D721Med (cell line): ENCODE results near the gene CPEB3.

Source experiments
- DNase-seq: peaks from one replicate; pipeline ENCODE4 v3.0.0; 2011; ENCODE audit warnings: low spot score; ENCODE audit not compliant: insufficient read length
- FAIRE-seq: peaks from 2 replicates; lab custom pipeline; 2011; peaks lifted over from hg19 to GRCh38; lab: Jason Lieb, UNC
- TF ChIP-seq, protein P1 (sequence below): IDR thresholded peaks from 2 replicates; pipeline ENCODE4 v1.5.1; 2012; ENCODE audit warnings: mild to moderate bottlenecking, control low read depth; ENCODE audit not compliant: insufficient read depth; ENCODE audit errors: missing control alignments

Gene CPEB3

DNA sequence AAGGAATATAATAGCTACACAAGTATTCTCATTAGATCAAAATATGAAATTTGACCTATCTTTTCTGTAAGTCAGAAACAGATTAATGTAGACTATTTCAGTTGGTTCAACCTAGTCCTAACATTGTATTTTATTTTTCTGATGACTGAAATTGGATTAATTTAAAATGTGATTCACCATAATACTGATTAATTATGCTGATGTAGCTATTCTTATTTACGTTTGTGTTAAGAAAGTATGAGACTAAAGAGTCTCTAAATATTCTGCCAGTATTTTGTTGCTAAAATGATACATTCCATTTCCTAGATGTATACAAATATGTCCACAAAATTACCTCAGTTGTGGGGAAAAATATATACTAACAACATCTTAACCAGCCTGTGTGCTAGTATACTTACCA, 18.4 kb upstream of the CPEB3 start:
- no peak for FAIRE-seq
- TF ChIP-seq, protein P1, sequence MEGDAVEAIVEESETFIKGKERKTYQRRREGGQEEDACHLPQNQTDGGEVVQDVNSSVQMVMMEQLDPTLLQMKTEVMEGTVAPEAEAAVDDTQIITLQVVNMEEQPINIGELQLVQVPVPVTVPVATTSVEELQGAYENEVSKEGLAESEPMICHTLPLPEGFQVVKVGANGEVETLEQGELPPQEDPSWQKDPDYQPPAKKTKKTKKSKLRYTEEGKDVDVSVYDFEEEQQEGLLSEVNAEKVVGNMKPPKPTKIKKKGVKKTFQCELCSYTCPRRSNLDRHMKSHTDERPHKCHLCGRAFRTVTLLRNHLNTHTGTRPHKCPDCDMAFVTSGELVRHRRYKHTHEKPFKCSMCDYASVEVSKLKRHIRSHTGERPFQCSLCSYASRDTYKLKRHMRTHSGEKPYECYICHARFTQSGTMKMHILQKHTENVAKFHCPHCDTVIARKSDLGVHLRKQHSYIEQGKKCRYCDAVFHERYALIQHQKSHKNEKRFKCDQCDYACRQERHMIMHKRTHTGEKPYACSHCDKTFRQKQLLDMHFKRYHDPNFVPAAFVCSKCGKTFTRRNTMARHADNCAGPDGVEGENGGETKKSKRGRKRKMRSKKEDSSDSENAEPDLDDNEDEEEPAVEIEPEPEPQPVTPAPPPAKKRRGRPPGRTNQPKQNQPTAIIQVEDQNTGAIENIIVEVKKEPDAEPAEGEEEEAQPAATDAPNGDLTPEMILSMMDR = no peak
- DNase-seq = no peak

DNA sequence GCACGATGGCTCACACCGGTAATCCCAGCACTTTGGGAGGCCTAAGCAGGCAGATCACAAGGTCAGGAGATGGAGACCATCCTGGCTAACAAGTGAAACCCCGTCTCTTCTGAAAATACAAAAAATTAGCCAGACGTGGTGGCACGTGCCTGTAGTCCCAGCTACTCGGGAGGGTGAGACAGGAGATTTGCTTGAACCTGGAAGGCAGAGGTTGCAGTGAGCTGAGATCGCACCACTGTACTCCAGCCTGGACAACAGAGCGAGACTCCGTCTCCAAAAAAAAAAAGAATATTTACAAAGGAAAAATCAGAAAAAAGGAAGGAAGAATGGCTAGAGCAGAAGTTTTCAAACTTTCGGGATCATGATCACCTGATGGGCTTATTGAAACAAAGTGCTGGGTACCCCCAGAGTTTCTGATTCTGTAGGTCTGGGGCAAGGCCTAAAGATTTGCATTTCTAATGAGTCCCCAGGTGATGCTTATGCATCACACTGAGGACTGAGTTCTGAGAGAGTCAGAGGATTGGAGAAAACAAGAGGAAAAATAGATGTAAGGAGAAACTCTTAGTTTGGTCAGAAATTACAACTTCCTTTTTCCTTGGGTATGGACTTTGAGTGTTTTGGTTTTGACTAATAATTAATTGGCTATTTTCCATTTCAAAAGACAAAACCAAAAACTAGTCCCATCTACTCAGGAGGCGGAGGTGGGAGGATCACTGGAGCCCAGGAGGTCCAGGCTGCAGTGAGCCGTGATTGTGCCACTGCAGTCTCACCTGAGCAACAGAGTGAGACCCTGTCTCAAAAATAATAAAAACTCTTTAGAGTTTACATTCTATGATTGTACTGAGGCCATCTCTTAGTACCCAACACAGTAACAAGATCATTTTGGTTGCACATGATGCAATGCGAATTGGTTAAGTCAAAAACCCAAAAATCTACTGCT, 14.5 kb upstream of the CPEB3 start:
- no peak for FAIRE-seq
- DNase-seq = no peak
- TF ChIP-seq, protein P1 = no peak

DNA sequence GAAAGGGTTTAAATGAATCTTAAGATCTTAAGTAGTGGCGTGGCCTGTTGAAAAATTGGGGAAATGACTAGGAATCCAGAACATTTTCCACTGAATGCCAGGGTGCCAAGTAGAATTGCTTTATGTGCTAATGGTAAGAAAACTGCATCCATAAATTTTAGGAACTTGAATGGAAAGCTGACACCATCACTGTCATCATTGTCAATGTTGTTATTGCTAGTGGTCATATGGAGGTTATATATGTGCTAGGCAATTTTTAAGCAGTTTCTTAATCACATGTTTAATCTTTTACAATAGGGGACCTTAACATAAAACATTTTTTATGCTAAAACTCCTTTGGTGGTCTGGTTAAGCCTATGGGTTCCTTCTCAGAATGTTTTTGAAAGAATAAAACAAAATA, 13.2 kb upstream of the CPEB3 start:
- FAIRE-seq (peak; percentile 51), DNase-seq (no peak)
- TF ChIP-seq, protein P1 = no peak

DNA sequence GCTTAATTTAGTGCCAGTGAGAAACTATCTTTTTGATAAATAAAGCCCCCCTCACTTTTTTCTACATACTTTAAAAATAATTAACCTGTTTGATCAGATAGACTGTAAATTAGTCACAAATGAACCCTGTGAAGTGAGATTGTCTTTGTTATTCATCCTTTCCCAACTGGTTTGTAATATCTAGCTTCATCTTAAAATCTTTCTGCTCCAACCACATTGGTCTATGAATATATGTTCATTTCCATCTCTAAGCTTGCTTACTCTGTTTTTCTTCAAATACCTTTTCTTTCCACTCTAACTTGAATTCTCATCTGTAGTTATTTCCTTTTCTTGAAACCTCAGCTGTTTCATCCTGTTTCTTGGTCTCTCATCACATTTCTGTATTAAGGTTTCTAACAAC, 12.2 kb upstream of the CPEB3 start:
- FAIRE-seq (no peak), DNase-seq (no peak)
- TF ChIP-seq, protein P1 = no peak

DNA sequence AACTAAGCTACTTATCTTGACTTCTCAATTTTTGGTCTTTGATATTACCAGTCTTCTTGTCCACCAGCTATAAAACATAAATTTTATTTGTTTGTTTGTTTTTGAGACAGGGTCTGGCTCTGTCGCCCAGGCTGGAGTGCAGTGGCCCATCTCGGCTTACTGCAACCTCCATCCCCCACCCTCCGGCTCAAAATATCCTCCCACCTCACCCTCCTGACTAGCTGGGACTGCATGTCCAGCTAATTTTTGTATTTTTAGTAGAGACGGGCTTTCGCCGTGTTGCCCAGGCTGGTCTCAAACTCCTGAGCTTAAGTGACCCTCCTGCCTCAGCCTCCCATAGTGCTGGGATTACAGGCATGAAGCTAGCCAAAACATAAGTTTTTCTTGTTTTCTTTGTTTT, 7.6 kb upstream of the CPEB3 start:
- TF ChIP-seq, protein P1 = no peak

DNA sequence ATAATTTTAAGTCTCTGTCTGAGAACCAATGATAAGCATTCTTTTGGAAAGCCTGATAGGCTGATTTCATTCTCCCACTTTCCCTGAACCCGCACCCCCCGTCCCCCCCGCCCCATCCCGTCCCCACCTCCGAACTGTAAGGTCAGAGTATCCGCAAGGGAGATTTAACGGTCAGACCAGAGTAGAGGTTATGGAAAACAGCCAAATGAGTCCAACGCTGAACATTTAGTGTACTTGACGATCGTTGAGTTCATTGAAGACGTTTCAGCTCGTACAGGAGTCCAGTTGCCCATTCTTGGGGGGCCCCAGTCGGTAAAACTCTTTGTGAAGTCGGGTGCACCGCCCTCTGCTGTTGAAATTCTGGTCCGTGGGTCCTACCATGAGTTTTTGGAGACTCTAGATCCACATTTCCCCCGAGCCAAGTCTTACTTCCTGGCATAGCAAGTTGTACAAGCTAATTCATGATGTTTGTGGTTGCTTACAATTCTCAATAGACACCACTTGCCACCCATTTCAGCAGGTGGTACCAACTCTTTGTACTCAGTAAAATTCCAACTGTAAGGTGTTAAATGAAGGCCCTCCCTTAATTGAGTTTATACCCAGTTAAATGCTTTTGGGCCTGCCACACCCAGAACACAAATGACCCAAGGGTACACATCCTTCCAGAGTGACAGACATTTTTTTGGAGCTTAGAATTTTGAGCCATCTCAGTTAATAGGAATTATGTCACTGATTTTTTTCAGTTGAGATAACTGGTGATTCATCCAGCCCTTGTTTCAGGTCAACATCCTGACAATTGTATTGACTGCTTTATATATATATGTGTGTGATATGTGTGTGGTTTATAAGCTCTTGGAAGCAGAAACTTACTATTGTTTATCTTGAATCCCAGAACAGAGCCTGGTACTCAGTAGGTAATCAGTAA, 1.3 kb upstream of the CPEB3 start:
- DNase-seq = no peak
- FAIRE-seq = no peak
- TF ChIP-seq, protein P1 = peak; percentile 52

More for the DNA sequence above, 7.6 kb upstream of the CPEB3 start:
- FAIRE-seq (no peak), DNase-seq (no peak)
